Skeletal muscle tissue (tissue), 4 donors: Measurements from ENCODE around the gene FBXL7. TPM values are rescaled to one million over a fixed set of nuclear protein-coding genes. Genes with fewer than 3 reads are reported as not detected.

Experiments
- H3K27ac ChIP-seq: one replicate; pipeline ENCODE4 v1.7.0; 2013; ENCODE audit warnings: mild to moderate bottlenecking, low read depth, low read length, inconsistent platforms
- H3K27me3 ChIP-seq, 3 donors: one replicate each; pipeline ENCODE4 v1.7.0; 2013; ENCODE audit warnings: low read length in 3 of 3; ENCODE audit not compliant: control insufficient read depth in 3 of 3, insufficient read depth in 3 of 3
- H3K36me3 ChIP-seq, 3 donors: one replicate each; pipeline ENCODE4 v1.7.0; 2013; ENCODE audit warnings: low read length in 3 of 3; ENCODE audit not compliant: control insufficient read depth in 3 of 3, insufficient read depth in 3 of 3
- H3K4me1 ChIP-seq, 3 donors: one replicate each; pipeline ENCODE4 v1.7.0; 2013; ENCODE audit warnings: low read length in 3 of 3, mild to moderate bottlenecking in 3 of 3; ENCODE audit not compliant: control insufficient read depth in 3 of 3, insufficient read depth in 3 of 3
- H3K4me3 ChIP-seq, 3 donors: one replicate each; pipeline ENCODE4 v1.7.0; 2013; ENCODE audit warnings: low read length in 3 of 3
- H3K9ac ChIP-seq, 3 donors: one replicate each; pipeline ENCODE4 v1.7.0; 2013; ENCODE audit warnings: low read length in 3 of 3, mild to moderate bottlenecking in 3 of 3, moderate library complexity in 2 of 3, low read depth in 1 of 3
- H3K9me3 ChIP-seq, 3 donors: one replicate each; pipeline ENCODE4 v1.7.0; 2013; ENCODE audit warnings: low read length in 3 of 3; ENCODE audit not compliant: control insufficient read depth in 3 of 3
- total RNA-seq: library from RNA; depleted of rRNA; stranded (reverse); fragments of >200 nt; gene quantifications from one replicate; pipeline ENCODE4 v1.2.3, GENCODE V29; 2014
- donor health status: Osteomylitis.

The FBXL7 gene
- total RNA-seq, 1 donor from 2014 or later, result 3.7 TPM

DNA sequence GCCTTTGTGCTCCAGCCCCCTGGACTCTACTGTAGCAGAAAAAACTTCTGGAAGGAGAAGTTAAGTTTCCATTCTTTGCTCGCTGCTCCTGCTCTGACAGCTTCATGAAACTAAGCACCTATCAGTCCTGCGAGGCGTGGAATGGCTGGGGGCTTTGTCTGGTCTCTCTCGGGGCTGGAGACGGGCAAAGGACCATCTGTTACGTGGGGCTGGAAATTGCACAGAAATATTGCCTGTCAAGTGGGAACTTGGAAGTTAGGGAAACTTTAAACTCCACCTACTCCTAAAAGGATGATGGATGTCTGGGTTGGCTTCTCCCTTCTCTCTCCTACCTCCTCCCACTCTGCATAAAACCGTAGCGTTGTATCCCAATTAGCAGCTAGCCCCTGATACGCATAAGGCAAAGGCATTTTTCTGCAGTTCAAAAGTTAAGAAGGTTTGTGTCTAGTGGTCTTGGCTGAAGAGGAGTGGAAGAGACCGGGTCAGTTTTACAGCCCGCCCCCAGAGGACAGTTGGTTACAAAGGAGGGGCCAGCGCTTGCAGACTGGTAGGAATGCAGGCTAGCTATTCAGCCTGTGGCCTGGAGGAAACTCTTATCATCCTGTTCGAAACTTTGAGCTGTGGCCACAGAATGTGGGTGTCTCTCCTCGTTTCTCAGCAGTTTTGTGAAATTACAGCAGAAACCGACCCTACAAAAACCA is 1.3 kb downstream of the FBXL7 start:
- Histone ChIP-seq H3K27me3 (peaks cover 0 to 9% (median 5%) of the 10 kb centered on the region in 3 donors), H3K4me3 (peak overlapping the region; percentile 71 to 86 (median 72)), H3K36me3 (no peaks in the 10 kb centered on the region), H3K27ac (peak overlapping the region; percentile 66), H3K9me3 (no peaks in the 10 kb centered on the region), H3K9ac (peak overlapping the region in 2 of 3 donors; percentile 63 to 73), H3K4me1 (peaks cover 5 to 9% (median 6%) of the 10 kb centered on the region in 3 donors)

- no peaks in the 10 kb centered on the region for H3K9me3 ChIP-seq
- peak overlapping the region; percentile 66 for H3K27ac ChIP-seq
- H3K36me3 ChIP-seq, result no peaks in the 10 kb centered on the region
- H3K4me3 ChIP-seq, result peak overlapping the region in 1 of 3 donors; percentile 17
- no peak overlapping the region for H3K9ac ChIP-seq
- H3K27me3 ChIP-seq, result peaks cover 0 to 9% (median 5%) of the 10 kb centered on the region in 3 donors
- H3K4me1 ChIP-seq, result peaks cover 5 to 9% (median 6%) of the 10 kb centered on the region in 3 donors
Observed at GRCh38 chr5:15502208-15502607, 2.2 kb downstream of the FBXL7 start.

DNA sequence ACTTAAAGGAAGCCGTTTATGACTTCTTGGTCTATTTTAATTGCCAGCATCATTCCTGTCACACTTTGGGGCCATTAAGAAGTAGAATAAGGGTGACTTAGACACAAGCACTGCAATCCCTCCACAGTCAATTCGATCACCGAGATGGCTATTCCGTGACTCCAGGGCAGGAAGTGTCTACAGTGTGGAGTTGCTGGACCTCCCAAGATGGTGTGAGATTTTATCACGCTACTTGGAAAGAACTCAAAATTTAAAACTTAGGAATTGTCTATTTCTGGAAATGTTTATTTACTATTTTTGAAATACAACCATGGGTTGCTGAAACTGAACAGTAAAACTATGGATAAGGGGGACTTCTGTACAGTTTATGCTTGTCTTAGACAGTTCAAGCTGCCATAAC is 6.2 kb downstream of the FBXL7 start:
- H3K4me1 ChIP-seq, result peaks cover 0 to 6% (median 0%) of the 10 kb centered on the region in 3 donors

GRCh38 chr5:15506897-15507296 is 6.9 kb downstream of the FBXL7 start:
- Histone ChIP-seq H3K27ac (no peak overlapping the region), H3K9me3 (no peaks in the 10 kb centered on the region), H3K27me3 (no peaks in the 10 kb centered on the region), H3K36me3 (no peaks in the 10 kb centered on the region), H3K4me1 (no peaks in the 10 kb centered on the region), H3K9ac (no peak overlapping the region), H3K4me3 (no peak overlapping the region)

More for the DNA sequence above, 6.2 kb downstream of the FBXL7 start:
- no peak overlapping the region for H3K27ac ChIP-seq
- no peak overlapping the region for H3K9ac ChIP-seq
- H3K27me3 ChIP-seq, result peaks cover 0 to 2% (median 0%) of the 10 kb centered on the region in 3 donors
- H3K4me3 ChIP-seq, result no peak overlapping the region
- no peaks in the 10 kb centered on the region for H3K9me3 ChIP-seq
- no peaks in the 10 kb centered on the region for H3K36me3 ChIP-seq

DNA sequence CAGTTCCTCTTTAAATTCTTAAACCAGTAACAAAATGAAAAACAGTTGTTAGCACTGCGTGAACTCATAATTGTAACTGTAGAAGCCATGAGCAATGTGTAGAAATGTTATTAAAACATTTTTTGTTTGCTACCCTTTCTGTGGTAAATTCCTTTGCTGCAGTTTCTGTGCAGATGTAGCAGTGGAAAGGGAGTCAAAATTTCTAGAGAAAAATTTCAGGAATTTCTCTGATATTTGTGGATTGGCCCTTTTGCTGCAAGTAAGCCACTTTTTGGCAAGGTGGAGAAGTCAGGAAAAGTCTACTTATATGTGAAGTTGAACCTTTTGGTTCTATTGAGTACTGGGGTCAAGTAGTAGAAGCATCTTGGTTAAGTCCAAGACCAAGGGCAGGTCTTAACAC is 10.1 kb downstream of the FBXL7 start:
- H3K4me1 ChIP-seq, result peaks cover 0 to 5% (median 0%) of the 10 kb centered on the region in 3 donors
- no peak overlapping the region for H3K27ac ChIP-seq
- H3K9me3 ChIP-seq, result no peaks in the 10 kb centered on the region
- H3K36me3 ChIP-seq, result no peaks in the 10 kb centered on the region
- H3K9ac ChIP-seq, result no peak overlapping the region
- no peaks in the 10 kb centered on the region for H3K27me3 ChIP-seq
- H3K4me3 ChIP-seq, result no peak overlapping the region

- Histone ChIP-seq H3K36me3 (no peaks in the 10 kb centered on the region), H3K4me1 (peaks cover 0 to 5% (median 0%) of the 10 kb centered on the region in 3 donors), H3K4me3 (no peak overlapping the region), H3K27me3 (no peaks in the 10 kb centered on the region), H3K9me3 (no peaks in the 10 kb centered on the region), H3K9ac (no peak overlapping the region), H3K27ac (no peak overlapping the region)
Observed at GRCh38 chr5:15510831-15511230, 10.9 kb downstream of the FBXL7 start.

DNA sequence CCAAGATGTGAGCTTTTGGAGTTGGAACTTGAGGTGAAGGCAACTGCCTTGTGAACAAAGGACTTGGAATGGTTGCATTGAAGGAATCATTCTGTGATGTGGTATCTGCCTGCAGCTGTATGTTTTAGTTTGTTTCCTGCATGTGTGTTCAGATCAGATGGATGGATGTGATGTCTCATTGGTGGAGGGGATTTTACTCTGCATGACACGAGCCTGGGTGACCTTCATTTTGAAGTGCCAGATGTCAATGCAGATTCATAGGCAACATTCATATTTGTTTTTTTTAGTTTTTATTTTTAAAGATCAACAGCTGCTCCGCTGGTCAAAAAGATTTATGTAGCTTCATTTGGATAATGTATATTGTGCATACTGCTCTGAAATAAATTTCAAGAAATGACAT is 13.5 kb downstream of the FBXL7 start:
- H3K4me3 ChIP-seq, result no peak overlapping the region
- no peaks in the 10 kb centered on the region for H3K27me3 ChIP-seq
- no peaks in the 10 kb centered on the region for H3K9me3 ChIP-seq
- H3K36me3 ChIP-seq, result no peaks in the 10 kb centered on the region
- no peak overlapping the region for H3K27ac ChIP-seq
- H3K4me1 ChIP-seq, result peaks cover 0 to 5% (median 0%) of the 10 kb centered on the region in 3 donors
- no peak overlapping the region for H3K9ac ChIP-seq

- Histone ChIP-seq H3K9me3 (no peaks in the 10 kb centered on the region), H3K4me3 (no peak overlapping the region), H3K9ac (no peak overlapping the region), H3K36me3 (no peaks in the 10 kb centered on the region), H3K4me1 (peaks cover 0 to 5% (median 0%) of the 10 kb centered on the region in 3 donors), H3K27ac (no peak overlapping the region), H3K27me3 (no peaks in the 10 kb centered on the region)
Observed at GRCh38 chr5:15513911-15514310, 13.9 kb downstream of the FBXL7 start.

GRCh38 chr5:15515229-15515628 is 15.2 kb downstream of the FBXL7 start:
- H3K4me1 ChIP-seq, result peaks cover 0 to 5% (median 0%) of the 10 kb centered on the region in 3 donors
- no peak overlapping the region for H3K4me3 ChIP-seq
- H3K9ac ChIP-seq, result no peak overlapping the region
- H3K36me3 ChIP-seq, result no peaks in the 10 kb centered on the region
- no peaks in the 10 kb centered on the region for H3K9me3 ChIP-seq
- no peaks in the 10 kb centered on the region for H3K27me3 ChIP-seq
- H3K27ac ChIP-seq, result no peak overlapping the region

DNA sequence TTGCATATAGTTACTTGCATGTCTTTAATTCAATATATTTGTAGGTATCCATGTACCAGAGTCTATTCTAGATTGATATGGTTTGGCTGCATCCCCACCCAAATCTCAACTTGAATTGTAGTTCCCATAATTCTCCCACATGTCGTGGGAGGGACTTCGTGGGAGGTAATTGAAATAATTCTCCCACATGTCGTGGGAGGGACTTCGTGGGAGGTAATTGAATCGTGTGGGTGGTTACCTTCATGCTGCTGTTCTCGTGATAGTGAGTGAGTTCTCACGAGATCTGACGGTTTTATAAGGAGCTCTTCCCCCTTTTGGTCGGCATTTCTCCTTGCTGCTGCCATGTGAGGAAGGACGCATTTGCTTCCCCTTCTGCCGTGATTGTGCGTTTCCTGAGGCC is 16.5 kb downstream of the FBXL7 start:
- peaks cover 0 to 5% (median 0%) of the 10 kb centered on the region in 3 donors for H3K4me1 ChIP-seq
- H3K4me3 ChIP-seq, result no peak overlapping the region
- no peak overlapping the region for H3K9ac ChIP-seq
- H3K9me3 ChIP-seq, result no peaks in the 10 kb centered on the region
- H3K36me3 ChIP-seq, result no peaks in the 10 kb centered on the region
- no peaks in the 10 kb centered on the region for H3K27me3 ChIP-seq
- no peak overlapping the region for H3K27ac ChIP-seq
